Endothelial cell of umbilical vein (primary cell): Measurements from ENCODE around the gene GAST. TPM values are rescaled to one million over a fixed set of nuclear protein-coding genes. Genes with fewer than 3 reads are reported as not detected.

Experiments used
- BruUV-seq: library from RNA; stranded (reverse); fragments of 400-500 nt; replicated peaks from 2 replicates; lab custom pipeline; 2021; lab: Mats Ljungman, UMichigan
- CTCF ChIA-PET: fragments of 300-600, 350-600 bp; sonication (Branson Sonifier 250); formaldehyde crosslinking; loops from one replicate; lab custom pipeline; 2021; ENCODE audit warnings: antibody characterized with exemption, inconsistent platforms; lab: Charles Lee
- POLR2A ChIA-PET: fragments of 300-600, 350-600 bp; sonication (Branson Sonifier 250); formaldehyde crosslinking; loops from one replicate; lab custom pipeline; 2021; ENCODE audit warnings: antibody characterized with exemption, inconsistent platforms; lab: Charles Lee
- DNase-seq: peaks from one replicate; pipeline ENCODE4 v3.0.0-alpha.2; 2011; ENCODE audit warnings: low read depth, low spot score
- FAIRE-seq: peaks from 2 replicates; lab custom pipeline; 2011; peaks lifted over from hg19 to GRCh38; lab: Jason Lieb, UNC
- H2AFZ ChIP-seq: 2 replicates; pipeline ENCODE4 v1.6.0; 2012; ENCODE audit warnings: low read depth, low read length, control low read depth, inconsistent platforms
- H3K27ac ChIP-seq: 2 replicates; pipeline ENCODE4 v1.5.1; 2011; ENCODE audit warnings: low read depth, mild to moderate bottlenecking, control low read depth, low read length, moderate library complexity; ENCODE audit not compliant: insufficient read depth
- H3K27me3 ChIP-seq, 2 experiments: 2 replicates each; pipeline versions ENCODE4 v1.6.0 to v1.6.1; 2011; ENCODE audit warnings: low read length in 2 of 2, mixed read lengths in 1 of 2; ENCODE audit not compliant: control insufficient read depth in 2 of 2, insufficient read depth in 2 of 2
- H3K36me3 ChIP-seq, 2 experiments: 2 replicates in 1 of 2; 3 replicates in 1 of 2; pipeline ENCODE4 v1.5.1; 2011; ENCODE audit warnings: low read length in 2 of 2, mild to moderate bottlenecking in 1 of 2, moderate library complexity in 1 of 2; ENCODE audit not compliant: control insufficient read depth in 2 of 2, insufficient read depth in 2 of 2; ENCODE audit errors: extremely low read depth in 1 of 2
- H3K4me1 ChIP-seq: 3 replicates; pipeline ENCODE4 v1.5.1; 2011; ENCODE audit warnings: mild to moderate bottlenecking, low read length; ENCODE audit not compliant: control insufficient read depth, insufficient read depth; ENCODE audit errors: extremely low read depth
- H3K4me2 ChIP-seq: 2 replicates; pipeline ENCODE4 v1.6.1; 2011; ENCODE audit warnings: low read length, control low read depth, mixed read lengths; ENCODE audit not compliant: insufficient read depth
- H3K4me3 ChIP-seq, 3 experiments: fragments of 200-600 bp in 1 of 3; sonication (generic), shearing (Covaris generic) in 1 of 3; replicated peaks in 1 of 3; 2 replicates each; pipeline ENCODE4 v1.5.1; 2011 to 2016; ENCODE audit warnings: control low read depth in 3 of 3, low read length in 3 of 3, mild to moderate bottlenecking in 2 of 3, inconsistent platforms in 1 of 3, low read depth in 1 of 3, moderate library complexity in 1 of 3; ENCODE audit not compliant: insufficient read depth in 1 of 3
- H3K79me2 ChIP-seq: 2 replicates; pipeline ENCODE4 v1.6.0; 2012; ENCODE audit warnings: low read length, inconsistent platforms; ENCODE audit not compliant: control insufficient read depth, insufficient read depth
- H3K9ac ChIP-seq: replicated peaks from 2 replicates; pipeline ENCODE3; 2011; ENCODE audit warnings: low read length, control low read depth; ENCODE audit not compliant: insufficient read depth; ENCODE audit errors: extremely low read depth
- H3K9me1 ChIP-seq: replicated peaks from 3 replicates; pipeline ENCODE4 v1.6.0; 2011; ENCODE audit warnings: mild to moderate bottlenecking, low read length; ENCODE audit not compliant: control insufficient read depth, insufficient read depth; ENCODE audit errors: extremely low read depth
- H3K9me3 ChIP-seq: replicated peaks from 2 replicates; pipeline ENCODE4 v1.5.1; 2012; ENCODE audit warnings: low read length, inconsistent platforms; ENCODE audit not compliant: control insufficient read depth, insufficient read depth
- H4K20me1 ChIP-seq: replicated peaks from 2 replicates; pipeline ENCODE3; 2011; ENCODE audit warnings: mild to moderate bottlenecking, low read length; ENCODE audit not compliant: control insufficient read depth, insufficient read depth; ENCODE audit errors: extremely low read depth
- CTCF ChIP-seq, 2 donors: IDR thresholded peaks; 1 replicate in 1 of 2; 2 replicates in 1 of 2; pipeline ENCODE4 v1.5.1; 2011; ENCODE audit warnings: low read length in 2 of 2, mild to moderate bottlenecking in 2 of 2, moderate library complexity in 2 of 2, control low read depth in 1 of 2, inconsistent platforms in 1 of 2, low read depth in 1 of 2; ENCODE audit not compliant: insufficient read depth in 1 of 2; ENCODE audit errors: extremely low read depth in 1 of 2
- EZH2 ChIP-seq: IDR thresholded peaks from 2 replicates; pipeline ENCODE4 v1.6.1; 2012; ENCODE audit warnings: borderline replicate concordance, low read depth, mild to moderate bottlenecking, moderate library complexity, low read length, inconsistent platforms; ENCODE audit not compliant: severe bottlenecking
- FOS ChIP-seq: IDR thresholded peaks from 2 replicates; pipeline ENCODE4 v1.6.1; 2011; ENCODE audit warnings: mild to moderate bottlenecking, low read length, moderate library complexity, borderline replicate concordance; ENCODE audit not compliant: insufficient read depth
- GATA2 ChIP-seq: IDR thresholded peaks from 2 replicates; pipeline ENCODE4 v1.7.0; 2011; ENCODE audit warnings: low read depth, mild to moderate bottlenecking, moderate library complexity, mixed read lengths, low read length; ENCODE audit not compliant: insufficient read length, insufficient read depth
- JUN ChIP-seq: IDR thresholded peaks from 2 replicates; pipeline ENCODE4 v1.6.1; 2011; ENCODE audit warnings: borderline replicate concordance, low read depth; ENCODE audit not compliant: insufficient read length, insufficient read depth
- MAX ChIP-seq: IDR thresholded peaks from 2 replicates; pipeline ENCODE4 v1.6.1; 2011; ENCODE audit not compliant: insufficient read depth, insufficient read length
- MYC ChIP-seq: IDR thresholded peaks from one replicate; pipeline ENCODE4 v1.6.1; 2011; ENCODE audit warnings: mild to moderate bottlenecking, low read depth, low read length
- POLR2A ChIP-seq: IDR thresholded peaks from 2 replicates; pipeline ENCODE4 v1.6.1; 2012; ENCODE audit warnings: low read depth, mild to moderate bottlenecking, control low read depth, low read length
- POLR2AphosphoS5 ChIP-seq: IDR thresholded peaks from 2 replicates; pipeline ENCODE4 v1.6.1; 2012; ENCODE audit warnings: low read depth, mild to moderate bottlenecking, control low read depth, low read length, moderate library complexity; ENCODE audit not compliant: insufficient read depth
- dilution Hi-C: fragments of 300-500 bp; cut with MboI; formaldehyde crosslinking; loops from one replicate; pipeline ENCODE4 v1.15.0; 2019; ENCODE audit warnings: low sequenced_read_pairs; ENCODE audit not compliant: extremely low pct_ligation_motif_present
- intact Hi-C: fragments of 100-400 bp; cut with micrococcal nuclease; formaldehyde crosslinking; loops from one replicate; pipeline ENCODE4 v1.10.0; 2022
- polyA plus RNA-seq, 4 experiments: library from polyadenylated mRNA; depleted of rRNA in 3 of 4; stranded (reverse) in 3 of 4; unstranded in 1 of 4; fragments of >200 nt; gene quantifications; 2 replicates each; pipeline versions ENCODE4 v1.2.1 to v1.2.3, GENCODE V29; 2011 to 2012; ENCODE audit warnings: missing spikeins in 1 of 4
- total RNA-seq: library from RNA; stranded (reverse); gene quantifications from 2 replicates; pipeline ENCODE4 v1.2.3, GENCODE V29; 2021

Gene GAST
- total and polyA plus RNA-seq, 2 donors (not counting 3 experiments of a cell fraction or from before 2014, with no cell fraction given), result not detected

- intact Hi-C loops (no loop called here), dilution Hi-C loops (no loop called here)
- Histone ChIP-seq H3K4me2 (no peak overlapping the region), H3K4me3 (no peak overlapping the region), H3K36me3 (no peaks in the 10 kb centered on the region), H4K20me1 (no peaks in the 10 kb centered on the region), H3K9me3 (no peaks in the 10 kb centered on the region), H3K9ac (no peak overlapping the region), H3K79me2 (no peaks in the 10 kb centered on the region), H3K27me3 (peaks cover 4% of the 10 kb centered on the region in 2 experiments), H3K27ac (no peak overlapping the region), H3K4me1 (no peaks in the 10 kb centered on the region), H3K9me1 (no peaks in the 10 kb centered on the region), H2AFZ (no peak overlapping the region)
- FAIRE-seq (no peak), DNase-seq (no peak)
- BruUV-seq, result no TSS peak
- TF ChIP-seq EZH2 (no peak), FOS (no peak), JUN (no peak), MYC (no peak), CTCF (IDR thresholded peaks at IDR 0.05; ENCODE audit: extremely low read depth in 1 of 2, insufficient read depth in 1 of 2, low read depth in 1 of 2, low read length in 2 of 2) (no peak), GATA2 (no peak), POLR2AphosphoS5 (no peak), POLR2A (no peak), MAX (no peak)
- ChIA-PET CTCF (interaction anchor here (1.2 to 1.5 kb wide), 3 partner anchors 9 to 22 kb away, joined by 3 to 7 read pairs (median 3); no protein-coding TSS in a partner anchor), POLR2A (no interaction called here)
Measured at GRCh38 chr17:41718287-41718645, 6.1 kb downstream of the GAST start.
